ENCODE data around the gene TBC1D4.

Gene TBC1D4

DNA sequence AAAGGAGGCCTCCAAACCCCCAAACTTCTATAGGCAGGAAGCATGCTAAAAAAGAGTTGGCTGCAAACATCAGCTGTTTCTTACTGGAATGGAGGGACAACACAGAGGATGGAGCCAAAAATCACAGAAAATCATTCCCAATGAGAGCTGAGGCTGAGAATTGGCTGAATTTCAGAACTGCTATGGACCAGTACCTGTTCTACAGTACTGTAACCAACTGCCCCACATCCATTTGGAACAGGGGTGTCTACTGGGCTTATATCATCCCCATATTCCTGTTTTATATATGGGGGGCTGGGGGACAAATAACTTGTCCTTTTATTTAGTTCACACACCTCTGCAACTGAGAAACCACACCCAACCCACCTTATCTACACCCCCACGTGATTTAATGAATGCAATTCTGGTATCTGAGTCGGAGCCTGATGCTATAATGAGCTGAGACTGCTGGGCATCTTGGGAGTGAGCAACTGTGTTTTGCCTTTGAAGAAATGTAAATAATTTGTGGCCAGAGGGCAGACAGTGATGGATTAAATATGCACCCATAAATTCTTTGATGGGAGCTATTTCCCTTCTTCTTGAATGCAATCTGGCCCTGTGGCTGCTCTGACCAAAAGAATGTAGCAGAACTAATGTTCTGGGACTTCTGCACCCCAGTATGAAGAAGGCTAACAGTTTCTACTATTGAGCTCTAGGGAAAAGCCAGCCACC is 82.6 kb downstream of the TBC1D4 start:
- ChIA-PET POLR2A (no interaction called here), CTCF (interaction anchor here (1.0 kb wide), 1 partner anchor 83 kb away, joined by 3 read pairs; the partner anchor contains the start of gene TBC1D4)

DNA sequence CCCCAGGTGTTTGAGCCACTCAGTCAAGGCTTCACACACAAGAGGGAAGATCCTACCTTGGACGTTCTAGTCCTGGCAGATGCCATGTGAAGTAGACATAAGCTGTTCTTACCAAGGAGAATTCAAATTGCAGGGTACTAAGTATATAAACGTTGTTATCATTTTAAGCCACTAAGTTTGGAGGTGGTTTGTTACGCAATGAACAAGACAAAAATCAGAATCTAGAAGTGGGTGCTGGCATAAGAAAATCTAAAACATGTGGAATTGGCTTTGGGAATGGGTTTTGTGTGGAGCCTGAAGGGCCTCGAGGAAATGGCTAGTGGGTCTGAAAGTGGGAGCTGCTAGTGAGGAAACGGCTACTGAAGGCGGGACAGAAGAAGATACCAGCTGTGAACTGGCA is 83.9 kb downstream of the TBC1D4 start:
- DNase-seq (ENCODE audit: extremely low spot score): no peak
- POLR2A ChIA-PET: no interaction called here
- CTCF ChIA-PET: interaction anchor here (0.6 kb wide), 1 partner anchor 92 kb away, joined by 5 read pairs; no protein-coding TSS in a partner anchor
- TF ChIP-seq NFRKB (IDR thresholded peaks at IDR 0.05) (no peak), SP1 (IDR thresholded peaks at IDR 0.05) (no peak), FOXA1 (IDR thresholded peaks at IDR 0.05) (no peak)

More for the DNA sequence above, 82.6 kb downstream of the TBC1D4 start:
- TF ChIP-seq TARDBP (IDR thresholded peaks at IDR 0.05) (no peak), ELF4 (IDR thresholded peaks at IDR 0.05) (no peak), FOXM1 (IDR thresholded peaks at IDR 0.05; ENCODE audit: borderline replicate concordance) (no peak), SP1 (IDR thresholded peaks at IDR 0.05) (no peak), CTBP1 (IDR thresholded peaks at IDR 0.05; ENCODE audit: borderline replicate concordance) (no peak), FOXK2 (IDR thresholded peaks at IDR 0.05) (no peak), HDGF (IDR thresholded peaks at IDR 0.05; ENCODE audit: borderline replicate concordance) (no peak), LEF1 (IDR thresholded peaks at IDR 0.05; ENCODE audit: borderline replicate concordance) (no peak), NFRKB (IDR thresholded peaks at IDR 0.05) (no peak), BHLHE40 (IDR thresholded peaks at IDR 0.05; ENCODE audit: borderline replicate concordance) (no peak)
- no peak for DNase-seq (ENCODE audit: extremely low spot score)

DNA sequence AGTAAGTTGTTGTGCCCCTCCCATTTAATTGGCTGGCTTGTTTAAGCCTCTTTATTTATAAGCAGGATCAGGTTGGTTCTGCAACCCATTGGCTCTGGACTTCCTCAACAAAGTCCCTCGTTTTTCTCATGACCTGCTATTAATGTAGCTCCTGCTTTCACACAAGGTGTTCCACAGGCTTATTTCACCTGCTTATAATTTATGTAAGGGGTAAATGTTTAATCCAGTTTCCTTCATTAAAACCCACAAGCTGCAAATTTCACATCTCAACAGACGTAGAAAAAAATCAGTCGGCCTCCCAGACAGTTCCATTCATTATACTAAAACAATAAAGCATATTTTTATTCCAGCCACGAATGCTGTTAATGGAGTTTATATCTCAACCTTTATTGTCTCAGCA is 86.1 kb downstream of the TBC1D4 start:
- ChIA-PET CTCF (no interaction called here), POLR2A (no interaction called here)
- DNase-seq (ENCODE audit: extremely low spot score): no peak
- TF ChIP-seq BHLHE40 (IDR thresholded peaks at IDR 0.05; ENCODE audit: borderline replicate concordance) (no peak), CTBP1 (IDR thresholded peaks at IDR 0.05; ENCODE audit: borderline replicate concordance) (no peak), FOXM1 (IDR thresholded peaks at IDR 0.05; ENCODE audit: borderline replicate concordance) (no peak), SP1 (IDR thresholded peaks at IDR 0.05) (no peak), ELF4 (IDR thresholded peaks at IDR 0.05) (no peak), HDGF (IDR thresholded peaks at IDR 0.05; ENCODE audit: borderline replicate concordance) (no peak), L3MBTL2 (conservative IDR thresholded peaks at IDR 0.05) (no peak), LEF1 (IDR thresholded peaks at IDR 0.05; ENCODE audit: borderline replicate concordance) (no peak), NFRKB (IDR thresholded peaks at IDR 0.05) (no peak), TARDBP (IDR thresholded peaks at IDR 0.05) (no peak), FOXK2 (IDR thresholded peaks at IDR 0.05) (no peak)
- TF ChIP-seq, protein P1, sequence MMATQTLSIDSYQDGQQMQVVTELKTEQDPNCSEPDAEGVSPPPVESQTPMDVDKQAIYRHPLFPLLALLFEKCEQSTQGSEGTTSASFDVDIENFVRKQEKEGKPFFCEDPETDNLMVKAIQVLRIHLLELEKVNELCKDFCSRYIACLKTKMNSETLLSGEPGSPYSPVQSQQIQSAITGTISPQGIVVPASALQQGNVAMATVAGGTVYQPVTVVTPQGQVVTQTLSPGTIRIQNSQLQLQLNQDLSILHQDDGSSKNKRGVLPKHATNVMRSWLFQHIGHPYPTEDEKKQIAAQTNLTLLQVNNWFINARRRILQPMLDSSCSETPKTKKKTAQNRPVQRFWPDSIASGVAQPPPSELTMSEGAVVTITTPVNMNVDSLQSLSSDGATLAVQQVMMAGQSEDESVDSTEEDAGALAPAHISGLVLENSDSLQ (IDR thresholded peaks at IDR 0.05): no peak

DNA sequence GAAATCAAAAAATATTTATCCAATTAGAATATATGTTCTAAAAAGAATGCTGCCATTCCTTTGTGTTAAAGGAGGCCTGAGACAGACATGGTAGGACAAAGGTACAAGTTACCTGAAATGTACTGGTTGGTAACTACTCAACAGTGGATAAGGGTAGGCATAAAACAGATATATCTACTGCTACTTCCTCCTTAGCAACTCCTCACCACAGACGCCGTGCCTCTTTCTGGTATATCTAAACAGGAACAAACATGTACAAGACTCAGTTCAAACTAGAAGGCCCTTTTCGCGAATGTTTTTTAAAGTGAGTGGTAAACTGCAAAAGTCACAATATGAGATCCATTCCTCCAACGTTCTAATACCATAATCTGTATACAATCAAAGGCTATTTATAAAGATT is 86.9 kb downstream of the TBC1D4 start:
- POLR2A ChIA-PET: no interaction called here
- CTCF ChIA-PET: interaction anchor here (1.3 kb wide), 1 partner anchor 22 kb away, joined by 5 read pairs; no protein-coding TSS in a partner anchor

DNA sequence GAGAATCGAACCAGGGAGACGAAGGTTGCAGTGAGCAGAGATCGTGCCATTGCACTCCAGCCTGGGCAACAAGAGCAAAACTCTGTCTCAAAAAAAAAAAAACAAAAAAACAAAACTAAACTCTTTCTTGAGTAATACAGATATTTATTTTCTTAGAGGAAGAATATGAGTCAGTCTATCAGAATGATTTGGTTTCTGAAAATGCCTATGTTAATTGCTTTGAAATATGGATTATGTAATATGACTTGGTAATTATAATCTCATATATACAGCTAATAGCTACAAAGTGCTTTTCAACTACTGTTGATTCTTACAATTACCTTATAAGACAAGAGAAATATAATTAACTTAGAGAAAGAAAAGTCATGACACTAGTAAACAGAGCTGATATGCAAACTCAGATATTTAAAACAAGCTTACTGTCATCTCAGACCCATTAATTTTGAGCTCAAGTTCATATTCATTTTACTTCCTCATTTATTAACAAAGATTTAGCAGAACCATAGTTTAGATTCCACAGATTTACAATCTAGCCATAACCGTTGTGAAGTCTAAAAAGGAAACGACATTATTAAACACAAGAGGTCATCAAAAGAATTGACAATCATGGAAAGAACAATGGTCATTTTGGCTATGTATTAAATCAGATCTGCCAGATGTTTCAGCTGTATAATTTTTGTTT is 88.0 kb downstream of the TBC1D4 start:
- no peak for TF ChIP-seq SP1 (IDR thresholded peaks at IDR 0.05)
- TF ChIP-seq TARDBP (IDR thresholded peaks at IDR 0.05): no peak
- no peak for TF ChIP-seq FOXM1 (IDR thresholded peaks at IDR 0.05; ENCODE audit: borderline replicate concordance)
- TF ChIP-seq CTBP1 (IDR thresholded peaks at IDR 0.05; ENCODE audit: borderline replicate concordance): no peak
- TF ChIP-seq HDGF (IDR thresholded peaks at IDR 0.05; ENCODE audit: borderline replicate concordance): no peak
- no peak for TF ChIP-seq FOXK2 (IDR thresholded peaks at IDR 0.05)
- TF ChIP-seq, protein P1 (IDR thresholded peaks at IDR 0.05): no peak
- no peak for TF ChIP-seq SUZ12 (IDR thresholded peaks at IDR 0.05)
- TF ChIP-seq LEF1 (IDR thresholded peaks at IDR 0.05; ENCODE audit: borderline replicate concordance): no peak
- no peak for TF ChIP-seq BHLHE40 (IDR thresholded peaks at IDR 0.05; ENCODE audit: borderline replicate concordance)
- TF ChIP-seq ELF4 (IDR thresholded peaks at IDR 0.05): no peak
- TF ChIP-seq L3MBTL2 (conservative IDR thresholded peaks at IDR 0.05): no peak
- TF ChIP-seq NFRKB (IDR thresholded peaks at IDR 0.05): no peak
- TF ChIP-seq FOXA1 (IDR thresholded peaks at IDR 0.05): no peak
- TF ChIP-seq ZNF384 (IDR thresholded peaks at IDR 0.05): no peak
- no peak for TF ChIP-seq ARNT (IDR thresholded peaks at IDR 0.05)
- ChIA-PET CTCF (interaction anchor here (0.7 to 1.3 kb wide), 2 partner anchors 21 to 38 kb away, joined by 3 to 5 read pairs; no protein-coding TSS in a partner anchor), POLR2A (no interaction called here)
- no peak for DNase-seq (ENCODE audit: extremely low spot score)

More for the DNA sequence above, 86.9 kb downstream of the TBC1D4 start:
- TF ChIP-seq LEF1 (IDR thresholded peaks at IDR 0.05; ENCODE audit: borderline replicate concordance) (no peak), CTBP1 (IDR thresholded peaks at IDR 0.05; ENCODE audit: borderline replicate concordance) (no peak), FOXK2 (IDR thresholded peaks at IDR 0.05) (no peak), ARNT (IDR thresholded peaks at IDR 0.05) (no peak), HDGF (IDR thresholded peaks at IDR 0.05; ENCODE audit: borderline replicate concordance) (no peak), L3MBTL2 (conservative IDR thresholded peaks at IDR 0.05) (no peak), FOXM1 (IDR thresholded peaks at IDR 0.05; ENCODE audit: borderline replicate concordance) (no peak), SP1 (IDR thresholded peaks at IDR 0.05) (no peak), FOXA1 (IDR thresholded peaks at IDR 0.05) (no peak), TARDBP (IDR thresholded peaks at IDR 0.05) (no peak), ELF4 (IDR thresholded peaks at IDR 0.05) (no peak), SUZ12 (IDR thresholded peaks at IDR 0.05) (no peak), NFRKB (IDR thresholded peaks at IDR 0.05) (no peak), BHLHE40 (IDR thresholded peaks at IDR 0.05; ENCODE audit: borderline replicate concordance) (no peak), ZNF384 (IDR thresholded peaks at IDR 0.05) (no peak)
- TF ChIP-seq, protein P1 (IDR thresholded peaks at IDR 0.05): no peak
- DNase-seq (ENCODE audit: extremely low spot score): no peak

Data from HEK293T (cell line).